ENCODE measurements around the gene QSER1.
A peak's percentile ranks its signal among the peaks of the same experiment; 100 is the strongest.
"Not testable (repeated sequence)": the region's sequence is repeated elsewhere in the genome, so short reads cannot be mapped to it uniquely, and the experiment has no call there.

QSER1 gene

DNA sequence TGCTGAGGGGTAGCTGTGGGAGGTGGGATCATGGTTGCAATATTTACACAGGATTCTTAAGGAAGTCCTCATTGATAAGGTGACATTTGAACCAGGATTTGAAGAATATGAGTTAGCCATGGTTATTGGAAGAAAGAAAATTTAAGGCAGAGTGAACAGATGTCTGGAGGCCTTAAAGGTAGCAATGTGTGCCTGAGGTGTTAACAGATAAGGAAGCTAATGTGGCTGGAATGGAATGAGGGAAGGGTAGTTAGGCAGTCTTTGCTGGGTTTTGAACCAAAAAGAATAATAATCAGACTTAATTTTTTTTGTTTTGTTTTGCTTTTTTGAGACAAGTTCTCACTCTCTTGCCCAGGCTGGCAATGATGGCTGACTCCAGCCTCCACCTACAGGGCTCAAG is 113.4 kb downstream of the QSER1 start:
- no peak for DNase-seq

- DNase-seq, result no peak
These were observed 121.1 kb downstream of the QSER1 start for GRCh38 chr11:33013755-33014154.

DNA sequence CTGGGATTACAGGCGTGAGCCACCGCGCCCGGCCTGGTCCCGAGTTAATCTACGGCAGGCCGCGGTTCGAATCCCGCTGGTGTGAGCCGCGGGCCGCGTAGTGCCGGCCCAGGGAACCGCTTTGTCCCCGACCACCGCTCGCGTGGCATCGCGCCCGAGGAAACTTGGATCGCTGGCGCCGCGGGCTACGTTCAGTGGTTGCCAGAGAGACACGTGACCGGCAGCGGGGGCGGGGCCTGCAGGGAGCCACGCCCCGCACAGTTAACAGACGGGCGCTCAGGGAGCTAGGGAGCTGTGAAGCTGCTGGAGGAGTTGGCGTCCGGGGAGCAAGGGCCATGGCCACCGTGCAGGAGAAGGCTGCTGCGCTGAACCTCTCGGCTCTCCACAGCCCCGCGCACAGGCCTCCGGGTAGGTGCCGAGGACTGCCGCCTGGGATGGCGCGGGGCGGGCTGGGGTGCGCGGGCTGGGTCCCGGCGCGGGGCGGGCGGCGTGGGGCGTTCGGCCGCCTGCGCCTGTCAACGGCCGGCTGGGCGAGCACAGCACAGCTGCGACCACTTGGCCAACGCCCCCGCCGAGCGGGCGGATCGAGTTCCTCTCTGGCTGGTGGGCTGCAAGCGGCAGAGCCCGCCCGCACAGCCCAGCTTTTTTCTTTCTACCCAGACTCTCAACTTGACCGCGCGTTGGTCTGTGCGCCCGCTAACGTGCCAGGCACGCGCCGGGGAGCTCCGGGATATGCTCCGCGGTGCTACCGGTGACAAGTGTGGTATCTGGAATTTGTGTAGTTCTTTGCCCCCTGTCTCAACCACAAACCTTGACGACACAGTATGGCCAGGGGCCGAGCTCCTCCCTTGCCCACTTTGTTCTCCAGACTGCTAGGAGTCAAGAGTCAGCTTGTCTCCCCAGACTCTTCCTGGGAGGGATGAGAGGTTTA is 123.3 kb downstream of the QSER1 start, which contains the start of gene DEPDC7:
Gene DEPDC7 (plus strand): TSS at position 258 of the 931 bp plus-strand sequence. CDS start 78 bp downstream, at position 336.
- DNase-seq, result peak; percentile 89

DNA sequence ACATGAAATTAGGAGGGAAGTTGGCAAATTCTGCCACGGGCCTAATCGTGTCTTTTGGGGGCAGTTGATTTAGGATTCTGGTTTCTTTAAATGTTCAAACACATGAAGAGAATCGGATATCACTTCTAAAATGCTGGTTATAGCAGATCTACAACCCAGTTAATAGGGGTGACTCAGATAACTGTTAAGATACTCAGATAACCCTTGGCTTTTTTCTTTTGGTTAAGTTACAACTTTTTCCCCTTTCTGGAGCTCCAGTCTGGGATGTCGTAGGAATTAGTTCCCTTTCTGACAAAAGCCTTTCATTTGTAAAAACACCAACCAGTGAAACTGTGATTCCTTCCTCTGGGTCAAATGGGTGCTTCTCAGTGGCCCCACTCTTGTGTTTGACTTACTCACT is 124.0 kb downstream of the QSER1 start:
- DNase-seq, result no peak

DNA sequence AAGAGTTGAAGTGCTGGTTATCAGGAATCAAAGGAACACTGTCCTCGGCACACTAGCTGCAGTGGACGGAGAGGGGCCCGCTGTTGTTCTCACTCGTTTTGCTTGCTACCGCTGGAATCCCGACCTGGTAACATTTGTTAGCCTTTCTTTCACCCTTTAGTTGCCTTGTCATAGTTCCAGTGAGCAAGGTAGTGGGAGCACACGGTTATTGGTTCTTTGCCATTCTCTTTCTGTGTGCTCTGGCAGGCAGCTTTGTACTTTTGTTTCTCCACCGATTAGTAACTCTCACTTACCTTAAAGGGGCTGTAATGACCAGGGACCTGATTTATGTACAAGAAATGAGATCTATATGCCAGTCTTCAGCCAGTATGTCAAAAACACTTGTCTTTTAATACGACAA is 124.9 kb downstream of the QSER1 start:
- no peak for DNase-seq

DNA sequence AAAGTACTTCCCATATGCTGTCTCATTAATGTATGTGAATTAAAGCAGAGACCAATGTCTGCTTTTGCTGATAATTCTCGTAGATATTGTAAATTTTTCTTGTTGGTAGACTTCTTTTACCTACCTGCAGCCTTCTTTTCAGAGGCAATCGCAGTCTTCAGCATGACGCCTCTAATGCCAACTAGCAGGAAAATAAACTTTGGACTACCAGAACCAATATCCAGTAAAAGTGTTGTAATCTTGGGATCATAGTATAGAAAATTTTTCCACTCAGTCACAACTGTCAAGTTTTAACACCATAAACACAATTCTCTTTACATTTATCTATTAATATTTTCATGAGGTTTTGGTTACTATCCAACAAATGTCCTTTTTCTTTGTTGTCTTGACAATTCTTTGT is 125.4 kb downstream of the QSER1 start:
- no peak for DNase-seq

DNA sequence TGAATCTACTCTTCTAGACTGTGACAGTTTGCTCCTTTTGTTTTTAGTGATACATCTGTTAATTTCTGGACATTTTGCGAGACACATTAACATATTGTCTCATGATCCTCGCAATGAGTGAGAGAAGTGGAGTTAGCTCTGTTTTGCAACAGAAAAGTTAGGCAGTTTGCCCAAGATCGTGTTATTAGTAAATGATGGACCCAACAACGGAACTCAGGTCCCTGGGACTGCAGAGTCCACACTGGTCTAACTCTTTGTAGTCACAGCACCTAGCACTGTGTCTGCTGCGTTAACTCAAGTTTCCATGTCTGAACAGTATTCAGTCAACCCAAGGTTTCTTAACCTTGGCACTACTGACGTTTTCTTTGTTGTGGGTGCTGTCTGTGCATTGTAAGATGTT is 126.2 kb downstream of the QSER1 start:
- DNase-seq, result no peak

DNA sequence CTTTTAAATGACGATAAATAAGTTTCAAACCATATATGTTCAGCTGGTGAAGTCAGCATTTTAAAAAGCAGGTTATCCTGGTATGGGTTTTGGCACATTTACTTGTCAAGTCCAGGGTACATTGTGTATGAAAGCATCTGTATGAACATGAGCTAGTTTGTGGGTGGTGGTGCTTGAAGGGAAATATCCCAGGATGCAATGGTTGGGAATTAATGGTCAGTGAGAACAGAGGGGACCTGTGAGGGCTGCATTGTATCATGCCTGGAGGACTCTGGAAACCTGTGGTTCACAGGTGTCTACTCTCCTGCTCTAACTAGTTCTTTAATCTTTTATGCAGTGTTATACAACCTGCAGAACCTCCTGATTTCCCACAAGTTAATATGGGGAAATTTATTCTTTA is 128.9 kb downstream of the QSER1 start:
- DNase-seq, result no peak

GRCh38 chr11:33021937-33022336 is 129.3 kb downstream of the QSER1 start:
- DNase-seq, result no peak

- DNase-seq, result no peak
These were observed 132.7 kb downstream of the QSER1 start for GRCh38 chr11:33025339-33025722.

- DNase-seq, result no peak
These were observed 134.6 kb downstream of the QSER1 start for GRCh38 chr11:33027233-33027632.

DNA sequence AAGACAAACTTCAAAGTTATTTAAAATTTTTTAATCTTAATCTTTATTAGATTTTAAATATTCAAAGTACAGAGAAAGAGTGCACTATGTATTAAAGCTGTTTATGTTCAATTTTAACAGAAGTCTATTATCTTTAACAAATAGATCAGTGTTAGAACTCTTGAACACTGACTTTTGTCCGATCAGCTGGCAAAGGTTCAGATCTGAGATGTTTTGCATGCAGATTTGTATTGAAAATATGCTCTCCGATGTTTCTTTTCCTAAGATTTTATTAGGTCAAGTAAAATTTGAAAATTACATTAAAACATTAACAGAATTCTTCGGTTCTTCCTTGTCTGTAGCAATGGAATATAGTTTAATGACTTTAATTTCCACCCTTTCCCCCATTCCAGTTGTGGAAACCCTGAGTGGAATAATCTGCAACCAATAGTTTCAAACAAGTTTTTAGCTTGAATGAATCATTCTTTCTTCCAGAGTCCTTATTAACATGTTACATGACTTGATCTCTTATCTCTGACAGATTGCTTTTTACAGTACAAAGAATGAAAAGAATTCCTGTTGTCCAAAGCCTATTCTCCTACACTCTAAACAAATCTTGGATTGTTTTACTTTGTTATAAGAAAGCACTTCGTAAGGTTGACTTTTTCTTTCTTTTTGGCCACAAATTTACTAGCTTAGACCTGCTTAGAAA is 135.4 kb downstream of the QSER1 start:
- DNase-seq, result peak; percentile 27

GRCh38 chr11:33028537-33028914 is 135.9 kb downstream of the QSER1 start:
- DNase-seq, result no peak

DNA sequence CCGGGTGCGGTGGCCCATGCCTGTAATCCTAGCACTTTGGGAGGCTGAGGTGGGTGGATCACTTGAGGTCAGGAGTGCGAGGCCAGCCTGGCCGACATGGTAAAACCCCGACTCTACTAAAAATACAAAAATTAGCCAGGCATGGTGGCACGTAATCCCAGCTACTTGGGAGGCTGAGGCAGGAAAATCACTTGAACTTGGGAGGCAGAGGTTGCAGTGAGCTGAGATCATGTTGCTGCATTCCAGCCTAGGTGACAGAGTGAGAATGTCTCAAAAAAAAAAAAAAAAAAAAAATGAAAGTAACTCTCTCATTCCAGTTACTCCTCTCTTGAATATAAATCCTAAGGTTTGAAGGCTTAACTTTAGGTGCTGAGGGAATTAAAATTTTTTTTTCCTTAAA is 136.6 kb downstream of the QSER1 start:
- DNase-seq, result not testable (repeated sequence)

All from fibroblast of skin of right quadriceps (primary cell).